ENCODE measurements around the gene LDB3. TPM values are rescaled to one million over a fixed set of nuclear protein-coding genes. Genes with fewer than 3 reads are reported as not detected.
"Not testable (repeated sequence)": the region's sequence is repeated elsewhere in the genome, so short reads cannot be mapped to it uniquely, and the experiment has no call there.

Gene LDB3
- total RNA-seq, 1 experiment from 2014 or later = 0.05 TPM

GRCh38 chr10:86730227-86730626 is 61.9 kb downstream of the LDB3 start:
- peak; percentile 15 for DNase-seq (ENCODE audit: low read depth)

GRCh38 chr10:86732771-86733170 is 64.5 kb downstream of the LDB3 start:
- DNase-seq (ENCODE audit: low read depth) = no peak

- DNase-seq (ENCODE audit: low read depth) = no peak
These were observed 65.0 kb downstream of the LDB3 start for GRCh38 chr10:86733260-86733671.

- DNase-seq (ENCODE audit: low read depth) = no peak
These were observed 66.1 kb downstream of the LDB3 start for GRCh38 chr10:86734207-86734988.

- DNase-seq (ENCODE audit: low read depth) = not testable (repeated sequence)
These were observed 67.0 kb downstream of the LDB3 start for GRCh38 chr10:86735278-86735677.

- DNase-seq (ENCODE audit: low read depth) = no peak
These were observed 73.9 kb downstream of the LDB3 start for GRCh38 chr10:86742230-86742629.

- no peak for DNase-seq (ENCODE audit: low read depth)
These were observed 75.9 kb downstream of the LDB3 start for GRCh38 chr10:86744067-86744725.

GRCh38 chr10:86747796-86748581 is 79.7 kb downstream of the LDB3 start:
- no peak for DNase-seq (ENCODE audit: low read depth)

GRCh38 chr10:86749854-86750253 is 81.5 kb downstream of the LDB3 start:
- DNase-seq (ENCODE audit: low read depth) = no peak

- no peak for DNase-seq (ENCODE audit: low read depth)
These were observed 83.2 kb downstream of the LDB3 start for GRCh38 chr10:86751477-86751876.

GRCh38 chr10:86752311-86752710 is 84.0 kb downstream of the LDB3 start:
- DNase-seq (ENCODE audit: low read depth) = no peak

GRCh38 chr10:86753051-86753450 is 84.7 kb downstream of the LDB3 start:
- no peak for DNase-seq (ENCODE audit: low read depth)

GRCh38 chr10:86753638-86754434 is 85.5 kb downstream of the LDB3 start:
- DNase-seq (ENCODE audit: low read depth) = no peak

GRCh38 chr10:86755454-86755739 is 87.1 kb downstream of the LDB3 start:
- DNase-seq (ENCODE audit: low read depth) = no peak

GRCh38 chr10:86755740-86756510 is 87.6 kb downstream of the LDB3 start:
- peak; percentile 84 for DNase-seq (ENCODE audit: low read depth)

GRCh38 chr10:86756511-86757112 is 88.3 kb downstream of the LDB3 start, which contains the start of gene BMPR1A:
BMPR1A (plus strand) TSS chr10:86756619; CDS start chr10:86876019, 119,400 bp downstream.
- DNase-seq (ENCODE audit: low read depth) = peak; percentile 83

GRCh38 chr10:86757113-86757972 is 89.0 kb downstream of the LDB3 start:
- DNase-seq (ENCODE audit: low read depth) = peak; percentile 72

GRCh38 chr10:86758189-86759072 is 90.1 kb downstream of the LDB3 start:
- DNase-seq (ENCODE audit: low read depth) = no peak

Data from M059J (cell line).